ENCODE measurements around the gene FTO.

Gene FTO

GRCh38 chr16:53668869-53669268 is 35.1 kb upstream of the FTO start:
- no peaks in the 10 kb centered on the region for H3K36me3 ChIP-seq
- no peak overlapping the region for H3K4me3 ChIP-seq (ENCODE audit: low read depth, low read length)
- DNase-seq: no peak
- no peaks in the 10 kb centered on the region for H3K9me3 ChIP-seq
- H3K4me1 ChIP-seq: no peaks in the 10 kb centered on the region
- TF ChIP-seq CTCF (IDR thresholded peaks at IDR 0.05; ENCODE audit: low read depth, low read length): no peak
- no peaks in the 10 kb centered on the region for H3K27me3 ChIP-seq

- TF ChIP-seq CTCF (IDR thresholded peaks at IDR 0.05; ENCODE audit: low read depth, low read length): no peak
- no peak overlapping the region for H3K4me3 ChIP-seq (ENCODE audit: low read depth, low read length)
- H3K9me3 ChIP-seq: no peaks in the 10 kb centered on the region
- H3K4me1 ChIP-seq: no peaks in the 10 kb centered on the region
- no peaks in the 10 kb centered on the region for H3K36me3 ChIP-seq
- DNase-seq: no peak
- no peaks in the 10 kb centered on the region for H3K27me3 ChIP-seq
Measured at GRCh38 chr16:53672461-53672860, 31.5 kb upstream of the FTO start.

- Histone ChIP-seq H3K27me3 (no peaks in the 10 kb centered on the region), H3K4me1 (no peaks in the 10 kb centered on the region), H3K9me3 (no peaks in the 10 kb centered on the region), H3K36me3 (no peaks in the 10 kb centered on the region), H3K4me3 (ENCODE audit: low read depth, low read length) (no peak overlapping the region)
- TF ChIP-seq CTCF (IDR thresholded peaks at IDR 0.05; ENCODE audit: low read depth, low read length): no peak
- no peak for DNase-seq
Measured at GRCh38 chr16:53673189-53673588, 30.8 kb upstream of the FTO start.

- no peak for DNase-seq
- Histone ChIP-seq H3K9me3 (no peaks in the 10 kb centered on the region), H3K36me3 (no peaks in the 10 kb centered on the region), H3K4me1 (no peaks in the 10 kb centered on the region), H3K27me3 (no peaks in the 10 kb centered on the region), H3K4me3 (ENCODE audit: low read depth, low read length) (no peak overlapping the region)
- no peak for TF ChIP-seq CTCF (IDR thresholded peaks at IDR 0.05; ENCODE audit: low read depth, low read length)
Measured at GRCh38 chr16:53678155-53678554, 25.8 kb upstream of the FTO start.

- TF ChIP-seq CTCF (IDR thresholded peaks at IDR 0.05; ENCODE audit: low read depth, low read length): no peak
- no peaks in the 10 kb centered on the region for H3K27me3 ChIP-seq
- H3K36me3 ChIP-seq: no peaks in the 10 kb centered on the region
- no peaks in the 10 kb centered on the region for H3K9me3 ChIP-seq
- no peaks in the 10 kb centered on the region for H3K4me1 ChIP-seq
- no peak for DNase-seq
- H3K4me3 ChIP-seq (ENCODE audit: low read depth, low read length): no peak overlapping the region
Measured at GRCh38 chr16:53678756-53679343, 25.1 kb upstream of the FTO start.

GRCh38 chr16:53680756-53681155 is 23.2 kb upstream of the FTO start:
- Histone ChIP-seq H3K27me3 (no peaks in the 10 kb centered on the region), H3K4me3 (ENCODE audit: low read depth, low read length) (no peak overlapping the region), H3K36me3 (peaks cover 6% of the 10 kb centered on the region), H3K4me1 (no peaks in the 10 kb centered on the region), H3K9me3 (no peaks in the 10 kb centered on the region)
- TF ChIP-seq CTCF (IDR thresholded peaks at IDR 0.05; ENCODE audit: low read depth, low read length): no peak
- no peak for DNase-seq

Measured in BE2C (cell line).